Globus pallidus (tissue), 1 donor: ENCODE measurements around the gene TBC1D1.

Experiments
- DNase-seq: peaks from one replicate; pipeline ENCODE4 v3.0.0-alpha.2; 2015; ENCODE audit warnings: low spot score

The TBC1D1 gene

DNA sequence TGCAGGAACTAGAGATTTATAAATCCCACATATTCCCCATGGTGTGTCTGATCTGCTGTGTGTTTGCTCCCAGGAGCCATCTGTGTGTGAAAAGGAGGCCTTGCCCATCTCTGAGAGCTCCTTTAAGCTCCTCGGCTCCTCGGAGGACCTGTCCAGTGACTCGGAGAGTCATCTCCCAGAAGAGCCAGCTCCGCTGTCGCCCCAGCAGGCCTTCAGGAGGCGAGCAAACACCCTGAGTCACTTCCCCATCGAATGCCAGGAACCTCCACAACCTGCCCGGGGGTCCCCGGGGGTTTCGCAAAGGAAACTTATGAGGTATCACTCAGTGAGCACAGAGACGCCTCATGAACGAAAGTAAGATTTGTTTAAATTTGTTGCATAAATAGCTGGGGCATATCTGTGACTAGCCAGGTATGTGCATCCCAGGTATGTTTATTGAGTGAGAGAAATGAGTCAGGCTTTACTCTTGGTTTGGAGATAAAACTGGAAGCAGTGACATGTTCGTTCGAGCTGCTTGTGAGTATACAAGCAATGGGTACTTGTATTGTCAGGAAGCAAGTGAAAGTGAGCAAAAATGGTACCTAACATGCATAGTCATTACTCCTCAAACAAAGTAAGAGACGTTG, 158.8 kb downstream of the TBC1D1 start:
- DNase-seq: no peak

DNA sequence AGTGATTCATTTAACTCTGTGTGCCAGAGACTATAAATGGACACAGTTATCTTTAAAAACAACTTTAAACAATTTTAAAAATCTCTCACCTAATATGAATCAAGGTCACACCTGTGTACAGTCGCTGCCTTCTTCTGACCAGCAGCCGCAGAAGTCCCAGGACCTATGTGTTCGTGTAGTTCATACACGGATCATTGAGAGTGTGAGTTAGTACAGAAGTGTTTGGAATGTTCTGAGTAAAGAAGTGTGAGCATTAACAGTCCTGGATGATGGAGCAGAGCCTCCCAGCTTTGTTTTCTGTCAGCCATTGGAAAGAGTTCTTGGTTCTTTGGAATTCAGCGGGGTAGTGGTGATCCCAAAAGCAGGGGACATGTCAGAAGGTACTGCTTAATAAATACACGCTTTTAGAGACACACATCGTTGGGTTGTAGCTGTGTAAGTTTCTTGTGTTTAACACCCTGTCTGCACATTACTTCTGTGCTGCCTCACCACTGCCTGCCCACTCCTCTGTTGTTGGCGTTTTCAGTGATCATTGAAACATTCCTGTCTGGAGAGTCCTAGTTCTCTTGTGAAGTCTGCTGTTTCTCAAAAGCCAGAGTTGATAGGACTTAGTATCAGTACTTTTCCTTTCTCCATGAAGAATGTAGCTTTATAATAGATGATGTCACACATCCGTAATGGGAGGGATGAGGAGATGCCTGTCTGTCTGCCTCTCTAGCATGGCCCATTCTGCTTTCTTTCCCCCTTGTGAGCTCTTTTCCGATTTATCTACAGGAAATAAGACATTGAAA, 159.9 kb downstream of the TBC1D1 start:
- no peak for DNase-seq

DNA sequence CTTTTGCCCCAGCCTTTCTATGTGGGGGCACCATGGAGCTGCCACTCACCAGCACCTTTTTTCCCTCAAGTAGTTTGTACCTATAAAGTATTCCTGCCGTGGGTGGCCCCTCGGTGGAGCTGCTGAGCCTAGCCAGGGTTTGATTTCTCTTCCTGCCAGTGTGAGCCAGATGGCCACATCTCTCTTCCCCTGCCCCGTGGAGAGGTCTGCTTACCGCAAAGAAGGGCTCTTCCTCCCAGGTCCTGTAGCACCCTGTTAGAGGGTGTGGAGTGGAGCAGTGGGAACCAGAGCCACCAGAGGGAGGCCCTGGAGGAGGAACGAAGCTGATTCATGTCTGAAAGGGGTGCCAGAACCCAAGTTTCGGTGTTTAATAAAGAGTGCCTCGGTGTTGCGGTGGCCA, 164.7 kb downstream of the TBC1D1 start:
- DNase-seq: no peak

DNA sequence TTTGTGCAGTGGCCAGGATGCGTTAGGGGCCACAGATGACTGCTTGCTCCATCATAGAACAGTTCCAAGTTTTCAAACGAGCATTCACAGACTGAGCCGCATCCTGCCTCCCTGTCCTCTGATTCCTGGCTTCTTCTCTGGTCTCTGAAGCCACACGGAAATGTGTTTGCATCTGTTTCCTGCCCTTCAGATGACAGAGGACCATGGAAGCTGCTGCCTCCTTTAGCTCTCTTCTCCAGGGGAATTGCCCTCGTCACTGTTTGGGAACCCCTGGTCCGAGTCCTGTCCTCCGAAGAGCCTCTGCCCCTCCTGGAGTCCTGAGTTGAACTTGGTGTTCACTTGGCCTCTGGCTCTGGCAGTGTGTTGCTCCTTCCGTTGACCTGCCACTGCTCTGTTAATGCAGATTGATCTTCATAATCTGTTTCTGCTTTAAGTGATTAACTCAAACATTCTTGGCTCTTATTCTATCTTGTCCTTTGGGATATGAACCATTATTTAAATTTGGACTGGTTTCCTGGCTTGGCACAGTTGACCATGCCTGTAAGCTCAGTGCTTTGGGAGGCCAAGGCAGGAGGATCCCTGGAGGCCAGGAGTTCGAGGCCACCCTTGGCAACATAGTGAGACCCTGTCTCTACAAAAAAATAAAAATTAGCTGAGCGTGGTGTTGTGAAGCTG, 165.3 kb downstream of the TBC1D1 start:
- DNase-seq: no peak

DNA sequence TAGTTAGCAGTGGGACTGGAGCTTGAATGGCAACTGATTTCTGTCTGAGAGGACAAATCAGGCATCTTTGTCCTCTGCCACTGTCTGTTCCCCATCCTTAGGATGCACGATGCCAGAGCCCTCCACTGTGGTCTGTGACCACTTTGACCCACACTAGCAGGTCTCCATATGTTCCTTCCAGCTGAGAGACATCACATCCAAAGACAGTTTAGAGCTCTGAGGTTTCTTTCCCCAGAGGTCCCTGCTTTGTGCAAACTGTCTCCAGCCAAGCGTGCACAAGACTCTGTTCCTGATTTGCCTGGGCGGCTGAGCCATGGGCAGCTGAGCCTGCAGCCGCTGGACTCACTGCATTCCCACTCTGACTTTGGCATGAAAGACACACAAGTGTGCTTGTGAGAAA, 167.3 kb downstream of the TBC1D1 start:
- DNase-seq: no peak

DNA sequence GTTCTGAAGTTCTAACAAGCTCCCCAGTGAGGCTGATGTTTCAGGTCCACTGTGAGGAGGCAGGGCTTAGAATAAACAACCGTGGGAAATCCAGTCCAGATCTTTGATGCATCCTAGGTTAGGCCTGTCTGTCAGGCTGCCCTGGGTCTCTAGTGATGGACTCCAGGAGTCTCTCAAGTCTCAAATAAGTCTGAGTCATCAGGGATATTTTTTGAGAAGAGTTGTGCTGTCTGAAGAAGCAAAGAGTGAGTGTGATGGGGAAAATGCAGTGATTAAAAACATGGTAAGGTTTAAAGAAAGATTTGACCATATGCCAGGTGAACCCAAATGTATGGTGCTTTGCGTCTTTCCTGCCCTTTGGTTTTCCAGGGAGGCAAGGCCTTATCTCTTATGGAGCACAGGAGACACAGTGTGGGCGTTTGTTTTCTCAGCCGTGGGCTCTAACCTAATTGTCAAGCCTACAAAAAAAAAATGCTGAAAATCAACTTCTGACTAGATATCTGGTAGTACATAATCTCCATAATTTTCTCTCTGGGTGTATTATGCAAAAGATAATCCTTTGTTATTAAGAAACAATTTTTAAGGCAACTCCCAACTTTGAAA, 170.0 kb downstream of the TBC1D1 start:
- DNase-seq: no peak

DNA sequence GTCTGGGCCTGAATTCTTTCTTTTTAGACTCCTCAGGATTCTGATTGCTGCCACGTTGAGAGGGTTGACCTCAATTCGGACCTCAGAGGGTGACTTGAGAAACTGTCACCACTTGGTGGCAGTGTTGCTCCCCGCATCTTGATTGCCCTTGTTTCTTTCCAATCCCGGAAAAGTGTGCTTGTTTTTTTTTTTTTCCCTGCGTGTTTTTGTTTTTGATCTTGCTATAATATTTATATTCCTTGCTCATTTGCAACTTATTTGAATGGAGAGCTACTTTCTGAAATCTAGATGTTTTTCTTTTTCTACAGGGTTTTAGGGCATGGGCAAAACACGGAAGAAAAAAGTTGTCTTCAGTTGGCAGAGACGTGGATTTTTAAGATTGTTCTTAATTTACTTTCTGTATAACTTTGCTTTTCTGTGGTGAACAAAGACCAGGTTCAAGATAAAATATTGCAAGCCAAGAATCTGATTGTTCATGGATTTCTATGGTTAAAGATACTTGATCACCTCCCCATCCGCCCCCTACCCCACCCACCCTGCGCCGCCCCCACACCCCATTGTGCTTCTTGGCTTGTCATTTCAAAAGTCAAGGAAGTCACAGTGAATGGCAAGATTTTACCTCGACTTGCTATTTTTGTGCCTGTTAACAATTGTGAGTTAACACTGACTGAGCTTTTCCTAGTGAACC, 171.3 kb downstream of the TBC1D1 start:
- DNase-seq: peak; percentile 75

DNA sequence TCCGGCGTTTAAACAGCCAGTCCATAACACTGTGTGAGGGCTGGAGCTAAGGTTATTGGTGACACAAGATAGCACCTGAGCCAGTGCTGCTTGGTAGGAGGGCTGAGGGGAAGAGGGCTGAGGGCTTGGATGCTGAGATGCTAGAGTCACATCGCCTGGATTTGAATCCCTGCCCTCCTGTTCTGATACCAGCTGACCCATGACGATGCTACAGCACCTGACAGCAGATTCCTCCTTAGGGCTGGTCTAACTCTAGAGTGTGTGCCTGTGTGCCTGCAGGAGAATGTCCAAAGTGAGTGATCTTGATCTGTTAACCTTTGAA, 171.9 kb downstream of the TBC1D1 start:
- DNase-seq: no peak

DNA sequence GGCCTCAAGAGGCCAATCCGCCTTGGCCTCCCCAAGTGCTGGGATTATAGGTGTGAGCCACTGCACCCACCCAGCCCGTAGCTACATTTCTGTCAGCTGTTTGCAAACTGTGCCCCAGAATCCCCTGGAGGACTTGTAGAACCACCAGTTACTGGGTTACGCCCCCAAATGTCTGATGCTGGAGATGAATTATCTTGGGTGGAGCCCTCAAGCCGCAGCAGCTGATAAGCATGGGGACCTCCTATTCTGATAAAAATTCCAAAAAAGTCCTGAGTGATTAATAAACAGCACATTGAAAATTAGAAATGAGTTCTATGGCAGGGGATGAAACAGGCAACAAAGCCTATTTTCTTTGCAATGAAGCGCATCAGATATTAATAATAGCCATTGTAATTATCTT, 174.3 kb downstream of the TBC1D1 start:
- DNase-seq: no peak

DNA sequence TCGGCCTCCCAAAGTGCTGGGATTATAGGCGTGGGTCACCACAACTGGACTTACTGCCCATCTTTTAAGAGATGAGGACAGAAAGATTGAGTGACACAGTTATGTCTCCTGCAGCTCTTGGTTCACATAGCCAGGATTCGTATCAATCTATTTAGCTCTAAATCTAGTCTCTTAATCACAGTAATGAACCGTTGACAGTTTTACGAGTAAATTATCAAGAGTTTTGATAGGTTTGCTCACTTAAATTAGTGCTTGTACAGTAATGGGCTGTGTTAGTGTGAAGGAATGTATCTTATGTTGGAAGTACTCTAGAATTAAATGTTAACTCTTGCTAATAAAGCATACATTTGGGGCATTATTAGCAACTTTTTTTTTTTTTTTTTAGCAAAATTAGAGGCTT, 175.0 kb downstream of the TBC1D1 start:
- DNase-seq: no peak

DNA sequence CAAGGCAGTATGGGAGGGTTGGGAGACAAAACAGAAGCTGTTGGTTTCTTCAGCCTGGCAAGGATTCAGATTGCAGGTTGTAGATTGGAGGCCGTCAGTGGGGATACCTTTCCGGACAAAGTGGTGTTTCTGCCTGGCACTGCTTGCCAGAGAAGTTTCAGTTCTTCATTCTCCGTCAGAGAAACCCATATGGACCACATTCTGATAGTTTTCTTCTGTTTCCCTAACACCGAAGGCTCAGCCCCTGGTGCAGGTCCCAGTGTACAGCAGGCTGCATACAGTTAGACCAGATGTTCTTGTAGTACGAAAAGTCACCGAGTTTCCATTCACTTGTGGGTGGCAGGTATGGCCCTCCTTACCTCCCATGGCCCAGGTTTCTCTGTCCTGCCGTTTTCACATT, 176.6 kb downstream of the TBC1D1 start:
- no peak for DNase-seq

DNA sequence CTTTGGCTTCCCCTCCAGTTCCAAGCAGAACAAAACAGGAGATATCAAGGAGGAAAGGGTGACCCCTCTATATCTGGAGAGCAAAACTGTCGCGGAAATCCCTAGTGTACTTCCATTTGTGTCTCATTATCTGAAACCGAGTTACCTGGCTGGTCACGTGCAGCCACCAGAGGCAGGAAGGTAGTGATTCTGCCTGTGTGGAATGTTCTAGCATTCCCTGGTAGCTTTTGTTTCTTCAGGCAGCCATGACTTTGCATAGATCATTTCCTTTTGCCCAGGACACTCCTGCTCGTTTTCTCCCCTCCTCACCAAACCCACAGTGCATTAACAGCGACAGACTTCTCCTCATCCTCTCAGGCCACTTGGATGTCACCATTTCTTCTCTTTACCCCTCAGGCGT, 177.2 kb downstream of the TBC1D1 start:
- DNase-seq: no peak

DNA sequence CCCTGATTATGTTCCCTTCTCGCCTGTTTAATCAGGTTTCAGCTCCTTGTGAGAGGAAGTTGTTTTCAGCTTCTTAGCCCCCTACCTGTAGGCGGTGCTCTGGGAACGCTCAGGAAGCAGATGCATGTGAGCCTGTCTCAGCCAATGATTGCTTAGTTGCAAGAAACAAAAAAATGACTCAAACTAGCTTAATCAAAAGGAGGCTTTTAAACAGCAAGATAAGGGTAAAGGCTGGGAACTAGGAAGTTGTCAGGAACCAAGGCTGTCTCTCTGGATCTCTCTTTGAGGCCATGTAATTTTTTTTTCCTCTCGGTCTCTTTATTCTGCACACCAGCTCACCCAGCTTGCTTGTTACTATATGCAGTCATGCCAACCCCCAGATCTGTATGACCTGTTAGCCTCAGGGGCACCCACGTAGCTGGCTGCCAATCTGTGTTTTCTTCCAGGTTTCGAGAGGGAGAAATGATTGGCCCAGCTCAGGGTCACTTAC, 178.4 kb downstream of the TBC1D1 start:
- DNase-seq: peak; percentile 46

DNA sequence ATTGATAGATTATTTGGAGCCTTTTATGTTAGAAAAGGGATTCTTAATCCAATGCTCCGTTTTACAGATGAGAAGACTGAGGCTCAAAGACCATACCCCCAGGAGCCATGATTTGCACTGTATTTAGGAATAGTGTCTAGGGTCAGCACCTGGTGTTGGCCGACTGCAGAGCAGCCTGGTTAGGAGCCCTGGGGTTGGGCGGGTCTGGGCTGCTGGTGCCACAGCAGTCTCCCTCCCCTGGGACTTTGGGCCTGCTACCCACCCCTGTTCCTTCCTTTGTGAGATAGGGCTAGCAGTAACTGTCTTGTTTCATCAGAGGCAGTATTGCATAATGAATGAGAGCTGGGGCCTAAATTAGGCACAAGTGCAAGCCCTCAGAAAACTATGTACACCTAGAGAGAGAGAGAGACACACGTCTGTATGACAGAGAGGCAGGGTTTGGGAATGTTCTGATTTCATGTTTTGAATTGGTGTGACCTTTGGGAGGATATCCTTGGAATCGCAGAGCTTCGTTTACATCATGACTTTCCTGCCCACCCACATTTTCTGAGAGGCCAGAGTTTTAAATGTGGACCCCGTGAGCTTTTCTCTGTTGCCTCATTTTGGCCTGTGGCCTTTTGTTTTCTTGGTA, 181.0 kb downstream of the TBC1D1 start:
- DNase-seq: no peak

DNA sequence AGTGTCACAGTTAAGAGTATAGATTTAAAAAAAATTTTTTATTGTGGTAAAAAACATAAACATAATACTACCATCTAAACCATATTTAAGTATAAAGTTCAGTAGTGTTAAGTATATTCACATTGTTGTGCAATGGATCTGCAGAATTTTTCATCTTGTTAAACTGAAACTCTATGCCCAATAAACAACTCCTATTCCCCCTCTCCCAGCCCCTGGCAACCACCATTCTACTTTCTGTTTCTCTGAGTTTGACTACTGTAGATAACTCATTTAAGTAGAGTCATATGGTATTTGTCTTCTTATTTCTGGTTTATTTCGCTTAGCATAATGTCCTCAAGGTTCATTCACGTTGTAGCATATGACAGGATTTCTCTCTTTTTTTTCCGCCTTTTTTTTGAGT, 181.7 kb downstream of the TBC1D1 start:
- DNase-seq: no peak

DNA sequence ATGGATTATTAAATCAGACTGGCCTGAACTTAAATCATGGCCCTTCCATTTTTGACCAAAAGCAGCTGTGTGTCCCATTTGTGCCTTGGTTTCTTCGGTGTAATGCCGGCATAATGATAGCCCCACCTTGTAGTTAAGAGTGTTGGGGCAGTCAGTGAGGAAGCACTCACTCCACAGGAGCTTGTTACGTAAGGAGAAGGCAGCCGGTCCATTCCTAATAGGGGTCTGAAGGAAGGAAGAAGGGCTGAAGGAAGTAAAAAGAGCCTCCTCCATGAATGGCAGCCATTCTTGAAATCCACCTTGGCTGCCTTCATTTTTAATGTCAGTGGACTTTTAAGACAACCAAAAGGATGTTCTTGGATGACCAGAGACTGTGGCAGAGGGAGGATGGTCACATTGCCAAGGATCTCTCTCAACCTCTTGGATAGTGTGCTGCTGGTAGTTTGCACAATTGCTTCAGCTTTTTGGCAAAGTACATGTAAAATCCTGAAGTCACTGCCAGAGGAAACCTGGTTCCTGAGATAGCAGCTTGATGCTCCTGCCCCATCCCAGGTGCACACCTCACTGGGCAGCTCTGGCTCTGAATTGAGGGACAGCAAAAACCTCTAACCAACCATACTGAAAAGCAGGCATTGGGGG, 182.8 kb downstream of the TBC1D1 start:
- DNase-seq: no peak

DNA sequence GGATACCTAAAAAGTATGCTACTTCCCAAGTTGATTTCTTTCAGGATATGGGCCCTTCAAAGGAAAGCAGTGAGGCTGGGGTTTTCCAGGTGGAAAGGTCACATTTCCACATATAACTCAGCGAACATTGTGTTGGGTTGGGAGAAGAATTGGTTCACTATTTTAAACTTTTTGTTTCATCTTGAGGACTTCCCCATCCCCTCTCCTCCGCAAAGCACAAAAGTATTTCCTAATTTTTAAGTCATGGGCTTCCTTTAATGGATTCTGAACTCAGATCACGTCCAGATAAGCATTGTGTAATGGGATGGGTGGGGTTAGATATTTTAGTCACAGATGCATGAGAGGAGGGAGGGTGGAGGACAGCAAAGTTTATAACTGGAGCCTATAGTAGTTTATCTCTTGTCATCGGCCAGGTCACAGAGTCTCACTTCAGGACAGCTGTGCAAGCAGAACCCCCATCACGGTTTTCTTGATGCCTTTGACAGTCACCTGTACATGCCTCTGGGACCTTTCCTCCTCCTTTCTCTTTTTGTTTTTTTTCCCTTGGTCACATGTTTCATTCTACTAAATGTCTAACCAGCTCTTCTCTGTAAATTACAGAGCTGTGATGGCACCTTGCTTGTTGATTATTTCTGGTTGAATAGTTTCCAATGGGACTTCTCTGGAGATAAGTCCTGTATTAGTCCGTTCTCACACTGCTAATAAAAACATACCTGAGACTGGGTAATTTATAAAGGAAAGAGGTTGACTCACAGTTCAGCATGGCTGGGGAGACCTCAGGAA, 184.7 kb downstream of the TBC1D1 start:
- peak; percentile 50 for DNase-seq

DNA sequence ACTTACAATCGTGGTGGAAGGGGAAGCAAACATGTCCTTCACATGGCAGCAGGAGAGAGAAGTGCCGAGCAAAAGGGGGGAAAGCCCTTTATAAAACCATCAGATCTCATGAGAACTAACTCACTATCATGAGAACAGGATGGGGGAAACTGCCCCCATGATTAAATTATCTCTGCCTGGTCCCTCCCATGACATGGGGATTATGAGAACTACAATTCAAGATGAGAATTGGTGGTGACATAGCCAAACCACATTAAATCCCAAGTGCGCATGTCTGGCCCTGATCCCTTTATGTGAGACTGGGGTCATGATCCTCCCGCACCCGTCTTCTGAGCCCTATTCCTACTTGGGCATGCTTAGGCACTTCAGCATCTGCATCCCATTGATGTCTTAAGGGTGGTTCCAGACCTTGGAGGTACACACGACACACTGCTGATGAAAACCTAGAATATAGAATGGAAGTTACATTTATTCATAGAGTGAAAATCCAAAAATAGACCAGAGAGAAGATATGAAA, 185.3 kb downstream of the TBC1D1 start:
- no peak for DNase-seq

DNA sequence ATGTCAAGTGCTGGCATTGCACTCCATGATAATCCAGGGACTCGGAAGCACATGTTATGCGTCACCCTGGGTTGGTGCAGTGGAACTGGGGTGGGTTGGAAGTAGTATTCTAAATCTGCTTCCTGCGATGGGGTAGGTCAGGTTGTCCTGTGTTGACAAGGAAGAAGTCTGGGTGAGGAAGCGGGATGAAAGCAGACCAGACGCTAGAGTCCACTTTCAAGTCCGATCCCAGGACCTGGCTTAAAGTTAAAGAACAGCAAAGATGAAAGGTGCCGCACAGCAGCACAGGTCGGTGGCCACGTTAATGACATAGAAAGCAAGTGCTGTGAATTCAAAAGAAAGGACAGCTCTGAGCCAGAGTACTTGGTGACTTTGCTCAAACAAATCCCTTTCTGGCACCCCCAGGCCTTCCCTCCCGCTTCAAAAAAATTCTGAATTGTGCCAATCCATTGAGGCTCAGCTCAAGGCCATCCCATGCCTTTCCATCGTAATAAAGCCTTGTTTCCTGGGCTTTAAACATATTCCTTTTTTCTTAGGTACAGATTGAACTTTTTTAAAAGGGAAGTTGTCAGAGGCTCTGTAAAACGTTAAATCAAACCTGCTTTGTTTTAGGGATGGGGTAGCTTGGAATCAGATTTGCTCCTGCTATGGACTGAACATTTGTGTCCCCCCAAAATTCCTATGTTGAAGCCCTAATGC, 187.1 kb downstream of the TBC1D1 start:
- DNase-seq: no peak
